ENCODE measurements around the gene RAI2.

DNA sequence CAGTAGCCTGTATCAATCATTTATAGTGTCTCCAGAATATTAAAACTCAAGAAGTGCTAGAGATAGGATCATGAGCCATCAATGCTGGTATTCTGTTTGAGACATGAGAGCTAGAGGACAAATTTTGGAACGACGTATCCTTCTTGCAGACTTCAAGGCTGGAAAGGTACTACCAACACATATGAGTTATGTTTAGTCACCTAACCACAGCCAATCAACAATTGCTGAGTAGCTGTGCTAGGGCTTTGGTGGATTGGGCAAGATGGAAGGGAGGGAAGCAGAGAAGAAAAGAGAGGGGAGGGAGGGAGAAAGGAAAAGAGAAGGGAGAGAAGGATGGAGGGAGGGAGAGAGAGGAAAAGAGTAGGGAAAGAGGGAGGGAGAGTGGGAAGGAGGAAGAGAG, 21.6 kb upstream of the RAI2 start:
- TF ChIP-seq, protein P1, sequence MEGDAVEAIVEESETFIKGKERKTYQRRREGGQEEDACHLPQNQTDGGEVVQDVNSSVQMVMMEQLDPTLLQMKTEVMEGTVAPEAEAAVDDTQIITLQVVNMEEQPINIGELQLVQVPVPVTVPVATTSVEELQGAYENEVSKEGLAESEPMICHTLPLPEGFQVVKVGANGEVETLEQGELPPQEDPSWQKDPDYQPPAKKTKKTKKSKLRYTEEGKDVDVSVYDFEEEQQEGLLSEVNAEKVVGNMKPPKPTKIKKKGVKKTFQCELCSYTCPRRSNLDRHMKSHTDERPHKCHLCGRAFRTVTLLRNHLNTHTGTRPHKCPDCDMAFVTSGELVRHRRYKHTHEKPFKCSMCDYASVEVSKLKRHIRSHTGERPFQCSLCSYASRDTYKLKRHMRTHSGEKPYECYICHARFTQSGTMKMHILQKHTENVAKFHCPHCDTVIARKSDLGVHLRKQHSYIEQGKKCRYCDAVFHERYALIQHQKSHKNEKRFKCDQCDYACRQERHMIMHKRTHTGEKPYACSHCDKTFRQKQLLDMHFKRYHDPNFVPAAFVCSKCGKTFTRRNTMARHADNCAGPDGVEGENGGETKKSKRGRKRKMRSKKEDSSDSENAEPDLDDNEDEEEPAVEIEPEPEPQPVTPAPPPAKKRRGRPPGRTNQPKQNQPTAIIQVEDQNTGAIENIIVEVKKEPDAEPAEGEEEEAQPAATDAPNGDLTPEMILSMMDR (IDR thresholded peaks at IDR 0.05): no peak
- no peak for TF ChIP-seq SMAD3 (CRISPR knock-in tag; IDR thresholded peaks at IDR 0.05; ENCODE audit: borderline replicate concordance)
- no peak for TF ChIP-seq ZNF416 (CRISPR knock-in tag; IDR thresholded peaks at IDR 0.05)
- TF ChIP-seq ZNF317 (CRISPR knock-in tag; IDR thresholded peaks at IDR 0.05; ENCODE audit: borderline replicate concordance, low read depth): no peak
- no peak for TF ChIP-seq TCF7 (CRISPR knock-in tag; IDR thresholded peaks at IDR 0.05; ENCODE audit: low read depth)
- no peak for TF ChIP-seq TEAD4 (CRISPR knock-in tag; IDR thresholded peaks at IDR 0.05)
- TF ChIP-seq, protein P2, sequence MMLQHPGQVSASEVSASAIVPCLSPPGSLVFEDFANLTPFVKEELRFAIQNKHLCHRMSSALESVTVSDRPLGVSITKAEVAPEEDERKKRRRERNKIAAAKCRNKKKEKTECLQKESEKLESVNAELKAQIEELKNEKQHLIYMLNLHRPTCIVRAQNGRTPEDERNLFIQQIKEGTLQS (CRISPR knock-in tag; conservative IDR thresholded peaks at IDR 0.05): no peak
- TF ChIP-seq, protein P3, sequence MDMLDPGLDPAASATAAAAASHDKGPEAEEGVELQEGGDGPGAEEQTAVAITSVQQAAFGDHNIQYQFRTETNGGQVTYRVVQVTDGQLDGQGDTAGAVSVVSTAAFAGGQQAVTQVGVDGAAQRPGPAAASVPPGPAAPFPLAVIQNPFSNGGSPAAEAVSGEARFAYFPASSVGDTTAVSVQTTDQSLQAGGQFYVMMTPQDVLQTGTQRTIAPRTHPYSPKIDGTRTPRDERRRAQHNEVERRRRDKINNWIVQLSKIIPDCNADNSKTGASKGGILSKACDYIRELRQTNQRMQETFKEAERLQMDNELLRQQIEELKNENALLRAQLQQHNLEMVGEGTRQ (CRISPR knock-in tag; IDR thresholded peaks at IDR 0.05): no peak
- TF ChIP-seq ELF4 (CRISPR knock-in tag; IDR thresholded peaks at IDR 0.05; ENCODE audit: low read depth): no peak
- no peak for TF ChIP-seq ETV6 (CRISPR knock-in tag; IDR thresholded peaks at IDR 0.05)
- no peak for TF ChIP-seq CREB1 (CRISPR knock-in tag; IDR thresholded peaks at IDR 0.05)
- TF ChIP-seq GABPB1 (CRISPR knock-in tag; IDR thresholded peaks at IDR 0.05): no peak
- TF ChIP-seq, protein P4, sequence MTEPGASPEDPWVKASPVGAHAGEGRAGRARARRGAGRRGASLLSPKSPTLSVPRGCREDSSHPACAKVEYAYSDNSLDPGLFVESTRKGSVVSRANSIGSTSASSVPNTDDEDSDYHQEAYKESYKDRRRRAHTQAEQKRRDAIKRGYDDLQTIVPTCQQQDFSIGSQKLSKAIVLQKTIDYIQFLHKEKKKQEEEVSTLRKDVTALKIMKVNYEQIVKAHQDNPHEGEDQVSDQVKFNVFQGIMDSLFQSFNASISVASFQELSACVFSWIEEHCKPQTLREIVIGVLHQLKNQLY (CRISPR knock-in tag; IDR thresholded peaks at IDR 0.05): no peak
